MCF 10A (cell line): ENCODE results near the gene UGT2B11. TPM values are rescaled to one million over a fixed set of nuclear protein-coding genes. Genes with fewer than 3 reads are reported as not detected.
"Not testable (repeated sequence)": the region's sequence is repeated elsewhere in the genome, so short reads cannot be mapped to it uniquely, and the experiment has no call there.

ENCODE experiments used
- Bru-seq: library from RNA; stranded (reverse); fragments of 400-500 nt; gene quantifications from one replicate; lab custom pipeline; 2021; lab: Mats Ljungman, UMichigan
- BruChase-seq, 2 experiments: library from RNA; stranded (reverse); fragments of 400-500 nt; gene quantifications; one replicate each; lab custom pipeline; 2021; lab: Mats Ljungman, UMichigan
- BruUV-seq: library from RNA; stranded (reverse); fragments of 400-500 nt; replicated peaks from 2 replicates; lab custom pipeline; 2021; lab: Mats Ljungman, UMichigan
- CTCF ChIA-PET: fragments of 300-600 bp; sonication (Branson Sonifier 250); formaldehyde crosslinking; extraction: SDS; loops from one replicate; lab custom pipeline; 2021; ENCODE audit warnings: antibody characterized with exemption, inconsistent platforms; lab: Yijun Ruan, JAX
- POLR2A ChIA-PET: fragments of 300-600, 350-650 bp; sonication (Branson Sonifier 250); formaldehyde crosslinking; extraction: SDS; loops from one replicate; lab custom pipeline; 2020; ENCODE audit warnings: antibody characterized with exemption, inconsistent platforms; lab: Yijun Ruan, JAX
- DNase-seq: peaks from one replicate; pipeline ENCODE4 v3.0.0-alpha.2; 2018; ENCODE audit not compliant: unreplicated experiment
- H3K27ac Mint-ChIP-seq: one replicate; pipeline ENCODE4 v1.8.0; 2022; ENCODE audit warnings: mild to moderate bottlenecking, low read depth, mixed read lengths; ENCODE audit not compliant: unreplicated experiment
- H3K27me3 Mint-ChIP-seq: one replicate; pipeline ENCODE4 v1.8.0; 2022; ENCODE audit warnings: mixed read lengths; ENCODE audit not compliant: insufficient read depth, unreplicated experiment
- H3K36me3 Mint-ChIP-seq: one replicate; pipeline ENCODE4 v1.8.0; 2022; ENCODE audit warnings: mild to moderate bottlenecking, moderate library complexity, mixed read lengths; ENCODE audit not compliant: insufficient read depth, unreplicated experiment
- H3K4me1 Mint-ChIP-seq: one replicate; pipeline ENCODE4 v1.8.0; 2022; ENCODE audit warnings: mixed read lengths; ENCODE audit not compliant: insufficient read depth, unreplicated experiment
- H3K4me3 Mint-ChIP-seq: one replicate; pipeline ENCODE4 v1.8.0; 2022; ENCODE audit warnings: mild to moderate bottlenecking, moderate library complexity, mixed read lengths; ENCODE audit not compliant: unreplicated experiment
- H3K9me3 Mint-ChIP-seq: one replicate; pipeline ENCODE4 v1.8.0; 2022; ENCODE audit warnings: mixed read lengths; ENCODE audit not compliant: unreplicated experiment
- intact Hi-C: fragments of 100-400 bp; cut with micrococcal nuclease; formaldehyde crosslinking; loops from 2 replicates; pipeline ENCODE4 v1.14.1; 2022
- long read RNA-seq: library from polyadenylated mRNA; stranded (forward); transcript quantifications from one replicate; pipeline ENCODE4 v2.0.0, GENCODE V29; 2022
- total RNA-seq: library from RNA; stranded (reverse); gene quantifications from 2 replicates; pipeline ENCODE4 v1.2.3, GENCODE V29; 2022
- TF ChIP-seq, protein P1 (sequence below): fragments of 200-600 bp; IDR thresholded peaks from one replicate; pipeline ENCODE4 v1.8.0; 2022; ENCODE audit warnings: antibody characterized with exemption, mild to moderate bottlenecking; ENCODE audit not compliant: unreplicated experiment

UGT2B11 gene
- total RNA-seq (not detected in 2 replicates), Bru-seq, nascent RNA (not detected), BruChase-seq, experiment 1, labeled RNA remaining after a 6-hour chase (not detected), BruChase-seq, experiment 2, labeled RNA remaining after a 2-hour chase (not detected)
- long read RNA-seq = 0 reads

DNA sequence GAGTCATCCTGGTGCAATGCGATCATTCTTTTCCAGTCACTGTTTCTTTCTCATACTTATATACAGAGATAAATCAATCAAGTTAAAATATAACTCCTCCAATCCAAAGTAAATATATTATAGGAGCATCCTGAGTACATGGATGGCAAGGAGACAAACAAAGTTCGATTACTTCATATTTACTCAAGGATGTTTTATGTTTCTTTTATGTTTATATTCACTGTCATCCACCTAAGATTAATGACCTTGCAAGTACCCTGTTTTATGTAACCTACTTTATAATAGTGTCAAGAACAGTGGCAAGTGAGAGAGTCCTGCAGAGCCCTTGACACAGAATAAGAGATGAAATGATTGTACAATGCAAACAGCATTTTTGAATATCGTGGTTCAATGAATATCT is at the start of gene UGT2B11:
Gene UGT2B11 (minus strand): TSS at position 33 of the 400 bp plus-strand sequence. CDS start 26 bp downstream, at position 7.
- ChIA-PET CTCF (no interaction called here), POLR2A (no interaction called here)
- Mint-ChIP-seq H3K27ac (no peak within 1 kb of the TSS), H3K4me1 (no peaks in the 10 kb centered on the region), H3K4me3 (no peak within 1 kb of the TSS), H3K9me3 (no peaks in the 10 kb centered on the region), H3K36me3 (no peaks in the 10 kb centered on the region), H3K27me3 (no peaks in the 10 kb centered on the region)
- no peak for DNase-seq
- no TSS peak for BruUV-seq
- intact Hi-C loops = no loop called here
- TF ChIP-seq, protein P1, sequence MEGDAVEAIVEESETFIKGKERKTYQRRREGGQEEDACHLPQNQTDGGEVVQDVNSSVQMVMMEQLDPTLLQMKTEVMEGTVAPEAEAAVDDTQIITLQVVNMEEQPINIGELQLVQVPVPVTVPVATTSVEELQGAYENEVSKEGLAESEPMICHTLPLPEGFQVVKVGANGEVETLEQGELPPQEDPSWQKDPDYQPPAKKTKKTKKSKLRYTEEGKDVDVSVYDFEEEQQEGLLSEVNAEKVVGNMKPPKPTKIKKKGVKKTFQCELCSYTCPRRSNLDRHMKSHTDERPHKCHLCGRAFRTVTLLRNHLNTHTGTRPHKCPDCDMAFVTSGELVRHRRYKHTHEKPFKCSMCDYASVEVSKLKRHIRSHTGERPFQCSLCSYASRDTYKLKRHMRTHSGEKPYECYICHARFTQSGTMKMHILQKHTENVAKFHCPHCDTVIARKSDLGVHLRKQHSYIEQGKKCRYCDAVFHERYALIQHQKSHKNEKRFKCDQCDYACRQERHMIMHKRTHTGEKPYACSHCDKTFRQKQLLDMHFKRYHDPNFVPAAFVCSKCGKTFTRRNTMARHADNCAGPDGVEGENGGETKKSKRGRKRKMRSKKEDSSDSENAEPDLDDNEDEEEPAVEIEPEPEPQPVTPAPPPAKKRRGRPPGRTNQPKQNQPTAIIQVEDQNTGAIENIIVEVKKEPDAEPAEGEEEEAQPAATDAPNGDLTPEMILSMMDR = no peak

DNA sequence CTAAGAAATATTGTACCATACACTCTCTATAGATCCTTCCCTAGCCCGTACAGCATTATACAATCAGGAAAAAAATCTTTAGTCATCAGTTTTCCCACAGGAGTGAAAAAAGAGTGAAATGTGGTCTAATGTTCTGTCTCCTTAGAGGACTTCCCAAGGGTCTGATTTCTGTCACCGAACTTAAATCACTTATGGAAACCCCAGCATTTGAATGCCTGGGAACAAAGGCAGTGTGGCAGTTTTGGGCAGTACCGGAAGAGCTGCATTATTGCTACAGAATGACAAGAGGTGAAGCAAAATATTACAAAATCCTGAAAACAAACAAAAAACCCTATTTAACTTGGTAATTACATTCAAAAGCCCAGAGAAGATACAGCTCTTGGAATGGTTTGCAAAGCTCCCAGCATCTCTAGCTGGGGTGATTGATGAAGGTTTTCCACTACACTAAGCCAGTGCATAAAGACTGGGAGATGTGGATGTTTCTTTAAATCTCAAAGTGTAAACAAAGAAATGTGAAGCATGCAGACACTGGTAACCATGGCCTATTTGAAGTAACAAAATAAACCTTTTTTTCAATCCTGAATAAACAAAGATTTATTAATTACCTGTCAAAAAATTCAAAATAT is 38.7 kb upstream of the UGT2B11 start:
- CTCF ChIA-PET, H3K27ac Mint-ChIP-seq, DNase-seq, H3K9me3 Mint-ChIP-seq, BruUV-seq, H3K36me3 Mint-ChIP-seq, H3K27me3 Mint-ChIP-seq, intact Hi-C loops, POLR2A ChIA-PET, H3K4me3 Mint-ChIP-seq, H3K4me1 Mint-ChIP-seq: not testable (repeated sequence)

DNA sequence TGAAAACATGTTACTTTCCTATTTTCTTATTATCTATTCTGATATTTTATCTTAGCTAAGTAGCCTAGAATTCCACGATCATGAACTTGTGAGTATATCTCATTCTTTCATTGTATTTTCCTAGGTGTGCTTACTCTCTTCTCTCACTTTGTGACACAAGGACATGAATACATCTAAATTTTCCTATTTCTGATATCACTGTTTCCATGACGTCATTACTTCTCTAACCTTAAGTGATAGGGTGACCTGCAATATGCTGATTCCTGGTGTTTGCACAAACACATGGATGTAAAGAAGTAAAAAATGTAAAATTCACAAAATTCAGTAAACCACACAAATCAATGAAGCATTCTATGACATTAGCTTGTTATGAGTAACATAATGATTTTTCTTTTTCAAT is 36.3 kb upstream of the UGT2B11 start:
- H3K9me3 Mint-ChIP-seq, intact Hi-C loops, BruUV-seq, H3K4me3 Mint-ChIP-seq, H3K27me3 Mint-ChIP-seq, DNase-seq, H3K36me3 Mint-ChIP-seq, POLR2A ChIA-PET, H3K27ac Mint-ChIP-seq, H3K4me1 Mint-ChIP-seq, CTCF ChIA-PET: not testable (repeated sequence)

DNA sequence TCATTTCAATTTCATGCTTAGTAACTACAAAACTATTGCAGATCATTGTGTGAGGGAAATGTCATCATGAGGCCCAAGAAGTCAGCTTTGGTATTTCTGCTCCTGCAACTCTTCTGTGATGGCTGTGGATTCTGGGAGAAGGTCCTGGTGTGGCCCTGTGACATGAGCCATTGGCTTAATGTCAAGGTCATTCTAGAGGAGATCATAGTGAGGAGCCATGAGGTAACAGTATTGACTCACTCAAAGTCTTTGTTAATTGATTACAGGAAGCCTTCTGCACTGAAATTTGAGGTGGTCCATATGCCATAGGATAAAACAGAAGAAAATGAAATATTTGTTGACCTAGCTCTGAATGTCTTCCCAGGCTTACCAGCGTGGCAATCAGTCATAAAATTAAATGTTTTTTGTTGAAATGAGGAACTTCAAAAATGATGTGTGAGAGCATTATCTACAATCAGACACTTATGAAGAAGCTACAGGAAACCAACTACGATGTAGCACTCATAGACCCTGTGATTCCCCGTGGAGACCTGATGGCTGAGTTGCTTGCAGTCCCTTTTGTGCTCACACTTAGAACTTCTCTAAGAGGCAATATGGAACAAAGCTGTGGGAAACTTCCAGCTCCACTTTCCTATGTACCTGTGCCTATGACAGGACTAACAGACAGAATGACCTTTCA is 28.2 kb upstream of the UGT2B11 start:
- H3K4me3 Mint-ChIP-seq, H3K27me3 Mint-ChIP-seq, H3K36me3 Mint-ChIP-seq, CTCF ChIA-PET, H3K27ac Mint-ChIP-seq, BruUV-seq, DNase-seq, H3K4me1 Mint-ChIP-seq, intact Hi-C loops: not testable (repeated sequence)
- peaks cover 10% of the 10 kb centered on the region for H3K9me3 Mint-ChIP-seq
- POLR2A ChIA-PET = interaction anchor here (0.6 kb wide), 1 partner anchor 824 kb away, joined by 3 read pairs; no protein-coding TSS in a partner anchor

DNA sequence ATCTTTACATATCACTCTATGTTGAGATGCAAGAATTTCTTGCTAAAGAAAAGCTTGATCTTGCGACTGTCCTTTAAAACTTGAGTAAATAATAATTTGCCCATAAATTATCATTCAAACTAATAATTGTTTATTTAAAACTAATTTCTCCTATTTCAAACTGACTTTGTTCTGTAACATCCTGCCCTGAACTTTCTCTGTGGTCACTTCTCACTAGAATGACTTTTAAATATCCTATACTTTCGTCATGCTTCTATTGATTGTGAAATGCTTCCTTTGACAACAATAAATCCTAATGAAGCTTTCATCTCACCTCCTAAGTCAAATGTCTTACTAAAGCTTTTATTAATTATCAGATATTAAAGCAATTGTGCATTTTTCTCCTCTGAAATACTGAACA is 27.2 kb upstream of the UGT2B11 start:
- H3K4me3 Mint-ChIP-seq, POLR2A ChIA-PET, H3K36me3 Mint-ChIP-seq, CTCF ChIA-PET, intact Hi-C loops, BruUV-seq, H3K27me3 Mint-ChIP-seq, DNase-seq, H3K4me1 Mint-ChIP-seq, H3K27ac Mint-ChIP-seq, H3K9me3 Mint-ChIP-seq: not testable (repeated sequence)

DNA sequence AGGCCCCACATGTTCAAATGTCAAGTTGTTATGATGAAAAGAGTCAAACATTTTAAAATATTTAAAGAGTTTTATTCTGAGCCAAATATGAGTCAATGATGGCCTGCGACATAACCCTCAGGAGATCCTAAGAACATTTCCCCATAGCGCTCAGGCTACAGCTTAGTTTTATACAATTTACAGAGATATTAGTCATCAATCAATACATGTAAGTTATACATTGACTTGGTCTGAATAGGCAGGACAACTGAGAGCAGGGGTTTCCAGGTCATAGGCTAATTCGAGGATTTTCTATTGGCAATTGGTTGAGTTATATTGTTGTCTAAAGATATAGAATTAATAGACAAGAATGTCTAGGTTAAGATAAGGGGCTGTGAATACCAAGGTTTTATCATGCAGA is 26.2 kb upstream of the UGT2B11 start:
- H3K9me3 Mint-ChIP-seq, DNase-seq, H3K36me3 Mint-ChIP-seq, H3K27me3 Mint-ChIP-seq, POLR2A ChIA-PET, H3K27ac Mint-ChIP-seq, H3K4me3 Mint-ChIP-seq, intact Hi-C loops, BruUV-seq, H3K4me1 Mint-ChIP-seq: not testable (repeated sequence)
- CTCF ChIA-PET = interaction anchor here (0.7 kb wide), 1 partner anchor 33 kb away, joined by 3 read pairs; no protein-coding TSS in a partner anchor
